ENCODE results near the gene MGAT5. TPM values are rescaled to one million over a fixed set of nuclear protein-coding genes. Genes with fewer than 3 reads are reported as not detected.

MGAT5 gene
- total RNA-seq, 1 donor from 2014 or later = 21.2 TPM

- Histone ChIP-seq H4K20me1 (ENCODE audit: low read depth) (no peaks in the 10 kb centered on the region), H3K9ac (no peak overlapping the region), H3K4me3 (no peak overlapping the region), H3K27ac (no peak overlapping the region), H3F3A (ENCODE audit: low read depth) (no peaks in the 10 kb centered on the region), H3K36me3 (no peaks in the 10 kb centered on the region), H3K27me3 (no peaks in the 10 kb centered on the region), H3K4me2 (no peak overlapping the region), H3K4me1 (no peaks in the 10 kb centered on the region), H3K79me2 (ENCODE audit: low read depth) (no peaks in the 10 kb centered on the region), H2AFZ (replicated peaks) (no peak overlapping the region), H3K9me3 (ENCODE audit: low read depth) (no peaks in the 10 kb centered on the region)
- TF ChIP-seq, protein P1, sequence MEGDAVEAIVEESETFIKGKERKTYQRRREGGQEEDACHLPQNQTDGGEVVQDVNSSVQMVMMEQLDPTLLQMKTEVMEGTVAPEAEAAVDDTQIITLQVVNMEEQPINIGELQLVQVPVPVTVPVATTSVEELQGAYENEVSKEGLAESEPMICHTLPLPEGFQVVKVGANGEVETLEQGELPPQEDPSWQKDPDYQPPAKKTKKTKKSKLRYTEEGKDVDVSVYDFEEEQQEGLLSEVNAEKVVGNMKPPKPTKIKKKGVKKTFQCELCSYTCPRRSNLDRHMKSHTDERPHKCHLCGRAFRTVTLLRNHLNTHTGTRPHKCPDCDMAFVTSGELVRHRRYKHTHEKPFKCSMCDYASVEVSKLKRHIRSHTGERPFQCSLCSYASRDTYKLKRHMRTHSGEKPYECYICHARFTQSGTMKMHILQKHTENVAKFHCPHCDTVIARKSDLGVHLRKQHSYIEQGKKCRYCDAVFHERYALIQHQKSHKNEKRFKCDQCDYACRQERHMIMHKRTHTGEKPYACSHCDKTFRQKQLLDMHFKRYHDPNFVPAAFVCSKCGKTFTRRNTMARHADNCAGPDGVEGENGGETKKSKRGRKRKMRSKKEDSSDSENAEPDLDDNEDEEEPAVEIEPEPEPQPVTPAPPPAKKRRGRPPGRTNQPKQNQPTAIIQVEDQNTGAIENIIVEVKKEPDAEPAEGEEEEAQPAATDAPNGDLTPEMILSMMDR (IDR thresholded peaks at IDR 0.05) = no peak
- no peak overlapping the region for H3K27ac Mint-ChIP-seq
- no peaks in the 10 kb centered on the region for H3K27me3 Mint-ChIP-seq (ENCODE audit: insufficient read depth, low read depth)
- H3K4me3 Mint-ChIP-seq = no peak overlapping the region
- H3K9me3 Mint-ChIP-seq = peaks cover 2% of the 10 kb centered on the region
- peaks cover 11% of the 10 kb centered on the region for H3K4me1 Mint-ChIP-seq
- DNase-seq (ENCODE audit: low spot score) = no peak
- H3K36me3 Mint-ChIP-seq = peaks cover 8% of the 10 kb centered on the region
Measured at GRCh38 chr2:134325696-134326095, 71.8 kb downstream of the MGAT5 start.

DNA sequence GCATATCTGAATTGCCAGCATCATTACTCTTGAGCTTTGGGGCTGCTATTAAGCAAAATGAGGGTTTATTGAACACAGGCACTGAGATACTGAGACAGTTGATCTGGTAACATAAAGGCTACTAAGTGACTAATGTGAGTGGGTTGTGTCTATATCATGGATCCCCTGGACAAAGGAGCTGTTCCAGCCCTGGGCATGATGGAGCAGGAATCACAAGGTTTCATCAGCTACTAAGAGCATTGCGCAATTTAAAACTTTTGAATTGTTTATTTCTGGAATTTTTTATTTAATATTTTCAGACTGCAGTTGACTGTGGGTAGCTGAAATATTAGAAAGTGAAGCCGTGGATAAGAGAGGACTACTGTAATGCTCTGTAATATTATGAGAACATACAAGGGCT is 73.5 kb downstream of the MGAT5 start:
- H3K4me2 ChIP-seq = no peak overlapping the region
- no peak for DNase-seq (ENCODE audit: low spot score)
- TF ChIP-seq, protein P1 (IDR thresholded peaks at IDR 0.05) = no peak
- TF ChIP-seq EZH2phosphoT487 (IDR thresholded peaks at IDR 0.05) = no peak
- H3K27me3 Mint-ChIP-seq (ENCODE audit: insufficient read depth, low read depth) = no peaks in the 10 kb centered on the region
- no peaks in the 10 kb centered on the region for H3F3A ChIP-seq (ENCODE audit: low read depth)
- no peaks in the 10 kb centered on the region for H3K36me3 ChIP-seq
- H3K9me3 ChIP-seq (ENCODE audit: low read depth) = no peaks in the 10 kb centered on the region
- H3K4me3 Mint-ChIP-seq = no peak overlapping the region
- H3K27me3 ChIP-seq = no peaks in the 10 kb centered on the region
- H3K4me3 ChIP-seq = no peak overlapping the region
- H3K9ac ChIP-seq = no peak overlapping the region
- H3K4me1 Mint-ChIP-seq = peaks cover 10% of the 10 kb centered on the region
- H3K36me3 Mint-ChIP-seq = peaks cover 11% of the 10 kb centered on the region
- no peak overlapping the region for H2AFZ ChIP-seq (replicated peaks)
- H3K4me1 ChIP-seq = no peaks in the 10 kb centered on the region
- H4K20me1 ChIP-seq (ENCODE audit: low read depth) = no peaks in the 10 kb centered on the region
- H3K9me3 Mint-ChIP-seq = peaks cover 6% of the 10 kb centered on the region
- H3K27ac Mint-ChIP-seq = no peak overlapping the region
- no peak overlapping the region for H3K27ac ChIP-seq
- H3K79me2 ChIP-seq (ENCODE audit: low read depth) = no peaks in the 10 kb centered on the region

GRCh38 chr2:134331081-134331480 is 77.2 kb downstream of the MGAT5 start:
- Histone ChIP-seq H3K9ac (no peak overlapping the region), H3K4me1 (no peaks in the 10 kb centered on the region)
- no peak overlapping the region for H3K27ac Mint-ChIP-seq

More at GRCh38 chr2:134331081-134331480, 77.2 kb downstream of the MGAT5 start:
- Histone ChIP-seq H3K4me3 (no peak overlapping the region), H3K27me3 (no peaks in the 10 kb centered on the region), H3K9me3 (ENCODE audit: low read depth) (no peaks in the 10 kb centered on the region), H3K4me2 (no peak overlapping the region), H4K20me1 (ENCODE audit: low read depth) (no peaks in the 10 kb centered on the region), H3K36me3 (no peaks in the 10 kb centered on the region), H2AFZ (replicated peaks) (no peak overlapping the region), H3K79me2 (ENCODE audit: low read depth) (no peaks in the 10 kb centered on the region), H3F3A (ENCODE audit: low read depth) (no peaks in the 10 kb centered on the region), H3K27ac (no peak overlapping the region)
- Mint-ChIP-seq H3K4me3 (no peak overlapping the region), H3K27me3 (ENCODE audit: insufficient read depth, low read depth) (no peaks in the 10 kb centered on the region), H3K4me1 (no peaks in the 10 kb centered on the region), H3K36me3 (peaks cover 9% of the 10 kb centered on the region), H3K9me3 (peaks cover 6% of the 10 kb centered on the region)
- no peak for DNase-seq (ENCODE audit: low spot score)
- no peak for TF ChIP-seq EZH2phosphoT487 (IDR thresholded peaks at IDR 0.05)
- TF ChIP-seq EZH2 (IDR thresholded peaks at IDR 0.05) = no peak
- TF ChIP-seq, protein P1 (IDR thresholded peaks at IDR 0.05) = no peak
